NCI-H748 treated with DMSO at 0.1 percent for 48 hours (cell line): ENCODE data around the gene ONECUT2.
A peak's percentile ranks its signal among the peaks of the same experiment; 100 is the strongest.
"Not testable (repeated sequence)": the region's sequence is repeated elsewhere in the genome, so short reads cannot be mapped to it uniquely, and the experiment has no call there.

ENCODE experiments used
- DNase-seq: peaks from one replicate; lab custom pipeline; 2025; lab: John Stamatoyannopoulos, UW

Gene ONECUT2

GRCh38 chr18:57446322-57446721 is 11.1 kb downstream of the ONECUT2 start:
- DNase-seq: peak; percentile 42

- DNase-seq: no peak
Observed at GRCh38 chr18:57447154-57447621, 12.0 kb downstream of the ONECUT2 start.

- no peak for DNase-seq
Observed at GRCh38 chr18:57455576-57456129, 20.5 kb downstream of the ONECUT2 start.

- DNase-seq: no peak
Observed at GRCh38 chr18:57461652-57462269, 26.6 kb downstream of the ONECUT2 start.

GRCh38 chr18:57466307-57466706 is 31.1 kb downstream of the ONECUT2 start:
- no peak for DNase-seq

GRCh38 chr18:57466745-57467409 is 31.7 kb downstream of the ONECUT2 start:
- DNase-seq: no peak

GRCh38 chr18:57469884-57470283 is 34.7 kb downstream of the ONECUT2 start:
- DNase-seq: no peak

- DNase-seq: no peak
Observed at GRCh38 chr18:57475408-57475807, 40.2 kb downstream of the ONECUT2 start.

GRCh38 chr18:57475903-57476302 is 40.7 kb downstream of the ONECUT2 start:
- DNase-seq: no peak

- no peak for DNase-seq
Observed at GRCh38 chr18:57480733-57481132, 45.6 kb downstream of the ONECUT2 start.

GRCh38 chr18:57497372-57498294 is 62.5 kb downstream of the ONECUT2 start:
- DNase-seq: no peak

GRCh38 chr18:57498682-57499256 is 63.6 kb downstream of the ONECUT2 start:
- no peak for DNase-seq

- DNase-seq: no peak
Observed at GRCh38 chr18:57502624-57503023, 67.5 kb downstream of the ONECUT2 start.

GRCh38 chr18:57505231-57505630 is 70.1 kb downstream of the ONECUT2 start:
- no peak for DNase-seq

GRCh38 chr18:57516056-57516455 is 80.9 kb downstream of the ONECUT2 start:
- no peak for DNase-seq

GRCh38 chr18:57518533-57518932 is 83.4 kb downstream of the ONECUT2 start:
- DNase-seq: no peak

GRCh38 chr18:57519668-57520424 is 84.7 kb downstream of the ONECUT2 start:
- no peak for DNase-seq

- DNase-seq: not testable (repeated sequence)
Observed at GRCh38 chr18:57522348-57522747, 87.2 kb downstream of the ONECUT2 start.

- no peak for DNase-seq
Observed at GRCh38 chr18:57523171-57523956, 88.2 kb downstream of the ONECUT2 start.

GRCh38 chr18:57527556-57528229 is 92.5 kb downstream of the ONECUT2 start:
- no peak for DNase-seq
